Endodermal cell (in vitro differentiated cells): ENCODE data around the gene CDC42BPB. TPM values are rescaled to one million over a fixed set of nuclear protein-coding genes. Genes with fewer than 3 reads are reported as not detected.

Experiments used
- DNase-seq: peaks from one replicate; pipeline ENCODE4 v3.0.0-alpha.2; 2017
- H3K27ac ChIP-seq: 2 replicates; pipeline ENCODE4 v1.5.1; 2013; ENCODE audit warnings: mild to moderate bottlenecking, low read depth, low read length, moderate library complexity
- H3K27me3 ChIP-seq: 2 replicates; pipeline ENCODE4 v1.6.1; 2013; ENCODE audit warnings: mild to moderate bottlenecking, low read length, moderate library complexity; ENCODE audit not compliant: insufficient read depth, control insufficient read depth, poor library complexity, severe bottlenecking
- H3K36me3 ChIP-seq: 2 replicates; pipeline ENCODE4 v1.7.0; 2013; ENCODE audit warnings: mild to moderate bottlenecking, low read length, moderate library complexity; ENCODE audit not compliant: control insufficient read depth, insufficient read depth
- H3K4me1 ChIP-seq: one replicate; pipeline ENCODE4 v1.7.0; 2013; ENCODE audit warnings: low read length; ENCODE audit not compliant: control insufficient read depth, insufficient read depth
- H3K4me3 ChIP-seq: 2 replicates; pipeline ENCODE4 v1.5.1; 2013; ENCODE audit warnings: mild to moderate bottlenecking, low read length, moderate library complexity
- H3K9ac ChIP-seq: 2 replicates; pipeline ENCODE4 v1.6.1; 2013; ENCODE audit warnings: mild to moderate bottlenecking, low read length, moderate library complexity; ENCODE audit not compliant: poor library complexity, severe bottlenecking; ENCODE audit errors: extremely low read depth
- H3K9me3 ChIP-seq: 2 replicates; pipeline ENCODE4 v1.6.1; 2013; ENCODE audit warnings: mild to moderate bottlenecking, low read length, moderate library complexity; ENCODE audit not compliant: control insufficient read depth
- H3K27ac Mint-ChIP-seq: 2 replicates; pipeline ENCODE4 v1.8.0; 2020; ENCODE audit warnings: mixed read lengths
- H3K27me3 Mint-ChIP-seq: 2 replicates; pipeline ENCODE4 v1.8.0; 2021; ENCODE audit warnings: mild to moderate bottlenecking, mixed read lengths; ENCODE audit not compliant: insufficient read depth
- H3K36me3 Mint-ChIP-seq: 2 replicates; pipeline ENCODE4 v1.8.0; 2020; ENCODE audit warnings: low read depth, mixed read lengths
- H3K4me1 Mint-ChIP-seq: 2 replicates; pipeline ENCODE4 v1.8.0; 2020; ENCODE audit warnings: mixed read lengths
- H3K4me3 Mint-ChIP-seq: 2 replicates; pipeline ENCODE4 v1.8.0; 2020; ENCODE audit warnings: mild to moderate bottlenecking, moderate library complexity, mixed read lengths
- H3K9me3 Mint-ChIP-seq: 2 replicates; pipeline ENCODE4 v1.8.0; 2020; ENCODE audit warnings: mild to moderate bottlenecking, mixed read lengths
- WGBS, 2 experiments: methylation state at CpG; one replicate each; pipeline versions ENCODE4 v1.1.5 to v1.1.7; 2013; ENCODE audit warnings: missing lambda C conversion rate in 2 of 2, mixed read lengths in 1 of 2; ENCODE audit not compliant: insufficient coverage in 1 of 2, insufficient read length in 1 of 2; 5-methylcytosine and 5-hydroxymethylcytosine counted together
- total RNA-seq, 2 donors: library from RNA; stranded (reverse); fragmentation: NEBNext Ultra II Directional in 1 of 2; extraction: Animal tissue kit (Norgen Biotek cat#: 25700) in 1 of 2; gene quantifications; 2 replicates in 1 of 2; 3 replicates in 1 of 2; pipeline ENCODE4 v1.2.1, GENCODE V29; 2021
- TF ChIP-seq, protein P1 (sequence below): fragments of 200-600 bp; sonication (generic); conservative IDR thresholded peaks from 2 replicates; pipeline ENCODE4 v1.5.0; 2021; ENCODE audit warnings: antibody characterized with exemption, mild to moderate bottlenecking

Gene CDC42BPB
- total RNA-seq, 2 donors from 2014 or later = 120 to 123 TPM

DNA sequence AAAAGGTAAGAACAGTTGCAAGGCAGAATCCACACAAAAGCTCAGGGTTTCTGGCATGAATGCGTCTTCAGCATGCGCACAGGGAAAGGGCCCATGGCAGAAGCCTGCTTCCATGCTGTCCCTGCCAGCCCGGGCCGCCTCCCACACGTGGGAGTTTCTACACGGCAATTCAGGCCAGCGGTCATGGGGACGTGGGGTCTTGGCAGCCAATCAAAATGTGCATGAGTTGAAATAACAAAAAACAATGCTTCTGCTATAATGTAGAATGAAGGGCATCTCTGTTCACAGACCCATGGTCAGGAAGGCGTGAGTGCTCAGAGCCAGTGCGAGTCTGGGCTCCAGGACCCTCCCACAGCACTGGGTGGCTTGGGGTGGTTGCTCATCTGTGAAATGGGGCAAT lies 106.3 kb downstream of the CDC42BPB start:
- peaks cover 72% of the 10 kb centered on the region for H3K36me3 Mint-ChIP-seq
- no peak for DNase-seq
- no peak overlapping the region for H3K9ac ChIP-seq
- H3K27me3 Mint-ChIP-seq = no peaks in the 10 kb centered on the region
- H3K27ac Mint-ChIP-seq = no peak overlapping the region
- peaks cover 6% of the 10 kb centered on the region for H3K4me1 ChIP-seq
- peaks cover 26% of the 10 kb centered on the region for H3K4me1 Mint-ChIP-seq
- TF ChIP-seq, protein P1, sequence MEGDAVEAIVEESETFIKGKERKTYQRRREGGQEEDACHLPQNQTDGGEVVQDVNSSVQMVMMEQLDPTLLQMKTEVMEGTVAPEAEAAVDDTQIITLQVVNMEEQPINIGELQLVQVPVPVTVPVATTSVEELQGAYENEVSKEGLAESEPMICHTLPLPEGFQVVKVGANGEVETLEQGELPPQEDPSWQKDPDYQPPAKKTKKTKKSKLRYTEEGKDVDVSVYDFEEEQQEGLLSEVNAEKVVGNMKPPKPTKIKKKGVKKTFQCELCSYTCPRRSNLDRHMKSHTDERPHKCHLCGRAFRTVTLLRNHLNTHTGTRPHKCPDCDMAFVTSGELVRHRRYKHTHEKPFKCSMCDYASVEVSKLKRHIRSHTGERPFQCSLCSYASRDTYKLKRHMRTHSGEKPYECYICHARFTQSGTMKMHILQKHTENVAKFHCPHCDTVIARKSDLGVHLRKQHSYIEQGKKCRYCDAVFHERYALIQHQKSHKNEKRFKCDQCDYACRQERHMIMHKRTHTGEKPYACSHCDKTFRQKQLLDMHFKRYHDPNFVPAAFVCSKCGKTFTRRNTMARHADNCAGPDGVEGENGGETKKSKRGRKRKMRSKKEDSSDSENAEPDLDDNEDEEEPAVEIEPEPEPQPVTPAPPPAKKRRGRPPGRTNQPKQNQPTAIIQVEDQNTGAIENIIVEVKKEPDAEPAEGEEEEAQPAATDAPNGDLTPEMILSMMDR = no peak
- H3K4me3 Mint-ChIP-seq = no peak overlapping the region
- H3K9me3 Mint-ChIP-seq = no peaks in the 10 kb centered on the region
- H3K27me3 ChIP-seq = no peaks in the 10 kb centered on the region
- 93 to 97% methylated on average over 8 to 10 of the region's 10 CpGs for WGBS, 2 experiments
- no peak overlapping the region for H3K27ac ChIP-seq
- peaks cover 68% of the 10 kb centered on the region for H3K36me3 ChIP-seq
- H3K4me3 ChIP-seq = no peak overlapping the region
- no peaks in the 10 kb centered on the region for H3K9me3 ChIP-seq

GRCh38 chr14:102949801-102950451 lies 107.4 kb downstream of the CDC42BPB start:
- H3K9me3 Mint-ChIP-seq = no peaks in the 10 kb centered on the region
- H3K9ac ChIP-seq = no peak overlapping the region
- peaks cover 68% of the 10 kb centered on the region for H3K36me3 ChIP-seq
- DNase-seq = no peak
- H3K27ac ChIP-seq = no peak overlapping the region
- H3K4me1 ChIP-seq = peaks cover 2% of the 10 kb centered on the region
- 97% methylated on average over 20 to 23 of the region's 23 CpGs for WGBS, 2 experiments
- H3K27me3 Mint-ChIP-seq = no peaks in the 10 kb centered on the region
- H3K27me3 ChIP-seq = no peaks in the 10 kb centered on the region
- TF ChIP-seq, protein P1 = no peak
- H3K4me3 Mint-ChIP-seq = no peak overlapping the region
- no peak overlapping the region for H3K27ac Mint-ChIP-seq
- no peaks in the 10 kb centered on the region for H3K9me3 ChIP-seq
- peaks cover 76% of the 10 kb centered on the region for H3K36me3 Mint-ChIP-seq
- H3K4me3 ChIP-seq = no peak overlapping the region
- H3K4me1 Mint-ChIP-seq = peaks cover 15% of the 10 kb centered on the region

- WGBS, 2 experiments = 96 to 98% methylated on average over 23 to 28 of the region's 28 CpGs
- no peak for DNase-seq
- H3K27ac Mint-ChIP-seq = no peak overlapping the region
- no peaks in the 10 kb centered on the region for H3K9me3 Mint-ChIP-seq
- no peak overlapping the region for H3K4me3 Mint-ChIP-seq
- Histone ChIP-seq H3K4me1 (no peaks in the 10 kb centered on the region), H3K4me3 (no peak overlapping the region), H3K27ac (no peak overlapping the region), H3K36me3 (peaks cover 64% of the 10 kb centered on the region), H3K9ac (no peak overlapping the region), H3K27me3 (no peaks in the 10 kb centered on the region), H3K9me3 (no peaks in the 10 kb centered on the region)
- H3K4me1 Mint-ChIP-seq = peaks cover 8% of the 10 kb centered on the region
- H3K27me3 Mint-ChIP-seq = no peaks in the 10 kb centered on the region
- peaks cover 77% of the 10 kb centered on the region for H3K36me3 Mint-ChIP-seq
- TF ChIP-seq, protein P1 = no peak
These were observed 108.1 kb downstream of the CDC42BPB start for GRCh38 chr14:102949062-102949800.
